ENCODE measurements around the gene ZNF516. TPM values are rescaled to one million over a fixed set of nuclear protein-coding genes. Genes with fewer than 3 reads are reported as not detected.
"Not testable (repeated sequence)": the region's sequence is repeated elsewhere in the genome, so short reads cannot be mapped to it uniquely, and the experiment has no call there.

Gene ZNF516
- total RNA-seq, 1 donor from 2014 or later: 19.4 TPM

GRCh38 chr18:76474824-76475223 is 20.2 kb downstream of the ZNF516 start:
- Mint-ChIP-seq H3K4me1 (peaks cover 29% of the 10 kb centered on the region), H3K27ac (no peak overlapping the region), H3K9me3 (no peaks in the 10 kb centered on the region), H3K36me3 (ENCODE audit: low read depth) (no peaks in the 10 kb centered on the region), H3K27me3 (peaks cover 2% of the 10 kb centered on the region), H3K4me3 (no peak overlapping the region)
- no peak for TF ChIP-seq CTCF (IDR thresholded peaks at IDR 0.05)
- POLR2A ChIA-PET: no interaction called here
- no peak for DNase-seq
- CTCF ChIA-PET: no interaction called here
- no peak for ATAC-seq (ENCODE audit: low read depth)
- intact Hi-C loops (cut with micrococcal nuclease): loop anchor here (5.0 to 10.0 kb wide), 2 partner anchors 60 to 147 kb away; no protein-coding TSS in a partner anchor

- POLR2A ChIA-PET: interaction anchor here (0.6 kb wide), 1 partner anchor 59 kb away, joined by 3 read pairs; no protein-coding TSS in a partner anchor
- ATAC-seq (ENCODE audit: low read depth); H3K27ac Mint-ChIP-seq; CTCF ChIA-PET; H3K27me3 Mint-ChIP-seq; H3K9me3 Mint-ChIP-seq; DNase-seq; H3K4me3 Mint-ChIP-seq; H3K36me3 Mint-ChIP-seq (ENCODE audit: low read depth): not testable (repeated sequence)
- H3K4me1 Mint-ChIP-seq: peaks cover 32% of the 10 kb centered on the region
- intact Hi-C loops (cut with micrococcal nuclease): loop anchor here (10.0 kb wide), 1 partner anchor 59 kb away; no protein-coding TSS in a partner anchor
These were observed 21.5 kb downstream of the ZNF516 start for GRCh38 chr18:76473521-76473920.

GRCh38 chr18:76472829-76473228 is 22.2 kb downstream of the ZNF516 start:
- ATAC-seq (ENCODE audit: low read depth) (no peak), DNase-seq (no peak)
- ChIA-PET CTCF (no interaction called here), POLR2A (no interaction called here)
- H3K36me3 Mint-ChIP-seq (ENCODE audit: low read depth): no peaks in the 10 kb centered on the region
- H3K27me3 Mint-ChIP-seq: no peaks in the 10 kb centered on the region
- H3K4me3 Mint-ChIP-seq: no peak overlapping the region
- intact Hi-C loops (cut with micrococcal nuclease): loop anchor here (10.0 kb wide), 1 partner anchor 58 kb away; no protein-coding TSS in a partner anchor
- TF ChIP-seq CTCF (IDR thresholded peaks at IDR 0.05): no peak
- no peak overlapping the region for H3K27ac Mint-ChIP-seq
- H3K9me3 Mint-ChIP-seq: no peaks in the 10 kb centered on the region
- H3K4me1 Mint-ChIP-seq: peaks cover 37% of the 10 kb centered on the region

GRCh38 chr18:76471593-76471992 is 23.4 kb downstream of the ZNF516 start:
- TF ChIP-seq CTCF (IDR thresholded peaks at IDR 0.05): no peak
- Mint-ChIP-seq H3K4me1 (peaks cover 34% of the 10 kb centered on the region), H3K4me3 (no peak overlapping the region), H3K9me3 (no peaks in the 10 kb centered on the region), H3K27me3 (no peaks in the 10 kb centered on the region), H3K36me3 (ENCODE audit: low read depth) (no peaks in the 10 kb centered on the region), H3K27ac (no peak overlapping the region)
- ATAC-seq (ENCODE audit: low read depth) (no peak), DNase-seq (no peak)
- ChIA-PET CTCF (no interaction called here), POLR2A (no interaction called here)
- intact Hi-C loops (cut with micrococcal nuclease): loop anchor here (10.0 kb wide), 1 partner anchor 57 kb away; no protein-coding TSS in a partner anchor

- H3K4me1 Mint-ChIP-seq: peaks cover 22% of the 10 kb centered on the region
- POLR2A ChIA-PET: no interaction called here
- TF ChIP-seq CTCF (IDR thresholded peaks at IDR 0.05): no peak
- CTCF ChIA-PET: no interaction called here
- ATAC-seq (ENCODE audit: low read depth) (no peak), DNase-seq (no peak)
- H3K4me3 Mint-ChIP-seq: no peak overlapping the region
- intact Hi-C loops (cut with micrococcal nuclease): no loop called here
- no peak overlapping the region for H3K27ac Mint-ChIP-seq
- H3K36me3 Mint-ChIP-seq (ENCODE audit: low read depth): no peaks in the 10 kb centered on the region
- no peaks in the 10 kb centered on the region for H3K9me3 Mint-ChIP-seq
- H3K27me3 Mint-ChIP-seq: no peaks in the 10 kb centered on the region
These were observed 26.4 kb downstream of the ZNF516 start for GRCh38 chr18:76468345-76469304.

Measured in activated B cell treated with CpG ODN at 0.5 μM for 24 hours (primary cell).